Measurements from ENCODE around the gene PZP.

DNA sequence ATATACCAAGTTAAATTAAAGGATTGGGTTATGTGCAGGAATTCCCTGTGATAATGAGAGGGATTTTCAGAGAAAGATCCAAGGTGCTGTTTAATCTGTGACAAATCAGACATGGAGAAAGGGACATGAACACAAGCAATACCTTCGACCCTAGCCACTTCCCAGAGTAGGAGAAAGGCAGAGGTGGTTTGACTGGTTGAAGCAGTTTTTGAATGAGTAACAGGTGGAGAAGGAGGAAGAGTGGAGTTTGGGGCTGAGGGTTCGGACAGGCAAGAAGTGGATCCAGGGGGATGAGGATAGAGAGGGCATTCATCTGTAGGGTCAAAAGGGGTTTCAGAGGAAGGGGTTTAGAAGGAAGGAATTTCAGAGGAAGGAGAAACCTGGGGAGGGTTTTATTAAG is 65.1 kb downstream of the PZP start:
- TF ChIP-seq, protein P1, sequence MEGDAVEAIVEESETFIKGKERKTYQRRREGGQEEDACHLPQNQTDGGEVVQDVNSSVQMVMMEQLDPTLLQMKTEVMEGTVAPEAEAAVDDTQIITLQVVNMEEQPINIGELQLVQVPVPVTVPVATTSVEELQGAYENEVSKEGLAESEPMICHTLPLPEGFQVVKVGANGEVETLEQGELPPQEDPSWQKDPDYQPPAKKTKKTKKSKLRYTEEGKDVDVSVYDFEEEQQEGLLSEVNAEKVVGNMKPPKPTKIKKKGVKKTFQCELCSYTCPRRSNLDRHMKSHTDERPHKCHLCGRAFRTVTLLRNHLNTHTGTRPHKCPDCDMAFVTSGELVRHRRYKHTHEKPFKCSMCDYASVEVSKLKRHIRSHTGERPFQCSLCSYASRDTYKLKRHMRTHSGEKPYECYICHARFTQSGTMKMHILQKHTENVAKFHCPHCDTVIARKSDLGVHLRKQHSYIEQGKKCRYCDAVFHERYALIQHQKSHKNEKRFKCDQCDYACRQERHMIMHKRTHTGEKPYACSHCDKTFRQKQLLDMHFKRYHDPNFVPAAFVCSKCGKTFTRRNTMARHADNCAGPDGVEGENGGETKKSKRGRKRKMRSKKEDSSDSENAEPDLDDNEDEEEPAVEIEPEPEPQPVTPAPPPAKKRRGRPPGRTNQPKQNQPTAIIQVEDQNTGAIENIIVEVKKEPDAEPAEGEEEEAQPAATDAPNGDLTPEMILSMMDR (optimal IDR thresholded peaks at IDR 0.05 in 1 of 3, IDR thresholded peaks at IDR 0.05 in 1 of 3, conservative IDR thresholded peaks at IDR 0.05 in 1 of 3; ENCODE audit: extremely low read depth in 1 of 3, insufficient read depth in 2 of 3, low read length in 3 of 3) = no peak
- TF ChIP-seq EZH2 (IDR thresholded peaks at IDR 0.05; ENCODE audit: low read length) = no peak
